Endodermal cell (in vitro differentiated cells): ENCODE results near the gene GAN. TPM values are rescaled to one million over a fixed set of nuclear protein-coding genes. Genes with fewer than 3 reads are reported as not detected.

Experiments used
- DNase-seq: peaks from one replicate; pipeline ENCODE4 v3.0.0-alpha.2; 2017
- H3K27ac ChIP-seq: 2 replicates; pipeline ENCODE4 v1.5.1; 2013; ENCODE audit warnings: mild to moderate bottlenecking, low read depth, low read length, moderate library complexity
- H3K27me3 ChIP-seq: 2 replicates; pipeline ENCODE4 v1.6.1; 2013; ENCODE audit warnings: mild to moderate bottlenecking, low read length, moderate library complexity; ENCODE audit not compliant: insufficient read depth, control insufficient read depth, poor library complexity, severe bottlenecking
- H3K36me3 ChIP-seq: 2 replicates; pipeline ENCODE4 v1.7.0; 2013; ENCODE audit warnings: mild to moderate bottlenecking, low read length, moderate library complexity; ENCODE audit not compliant: control insufficient read depth, insufficient read depth
- H3K4me1 ChIP-seq: one replicate; pipeline ENCODE4 v1.7.0; 2013; ENCODE audit warnings: low read length; ENCODE audit not compliant: control insufficient read depth, insufficient read depth
- H3K4me3 ChIP-seq: 2 replicates; pipeline ENCODE4 v1.5.1; 2013; ENCODE audit warnings: mild to moderate bottlenecking, low read length, moderate library complexity
- H3K9ac ChIP-seq: 2 replicates; pipeline ENCODE4 v1.6.1; 2013; ENCODE audit warnings: mild to moderate bottlenecking, low read length, moderate library complexity; ENCODE audit not compliant: poor library complexity, severe bottlenecking; ENCODE audit errors: extremely low read depth
- H3K9me3 ChIP-seq: 2 replicates; pipeline ENCODE4 v1.6.1; 2013; ENCODE audit warnings: mild to moderate bottlenecking, low read length, moderate library complexity; ENCODE audit not compliant: control insufficient read depth
- H3K27ac Mint-ChIP-seq: 2 replicates; pipeline ENCODE4 v1.8.0; 2020; ENCODE audit warnings: mixed read lengths
- H3K27me3 Mint-ChIP-seq: 2 replicates; pipeline ENCODE4 v1.8.0; 2021; ENCODE audit warnings: mild to moderate bottlenecking, mixed read lengths; ENCODE audit not compliant: insufficient read depth
- H3K36me3 Mint-ChIP-seq: 2 replicates; pipeline ENCODE4 v1.8.0; 2020; ENCODE audit warnings: low read depth, mixed read lengths
- H3K4me1 Mint-ChIP-seq: 2 replicates; pipeline ENCODE4 v1.8.0; 2020; ENCODE audit warnings: mixed read lengths
- H3K4me3 Mint-ChIP-seq: 2 replicates; pipeline ENCODE4 v1.8.0; 2020; ENCODE audit warnings: mild to moderate bottlenecking, moderate library complexity, mixed read lengths
- H3K9me3 Mint-ChIP-seq: 2 replicates; pipeline ENCODE4 v1.8.0; 2020; ENCODE audit warnings: mild to moderate bottlenecking, mixed read lengths
- WGBS, 2 experiments: methylation state at CpG; one replicate each; pipeline versions ENCODE4 v1.1.5 to v1.1.7; 2013; ENCODE audit warnings: missing lambda C conversion rate in 2 of 2, mixed read lengths in 1 of 2; ENCODE audit not compliant: insufficient coverage in 1 of 2, insufficient read length in 1 of 2; 5-methylcytosine and 5-hydroxymethylcytosine counted together
- long read RNA-seq, 4 experiments: library from polyadenylated mRNA in 2 of 4; library from RNA in 1 of 4; library from capped mRNA in 1 of 4; stranded (forward) in 3 of 4; unstranded in 1 of 4; transcript quantifications; one replicate each; pipeline ENCODE4 v2.0.0, GENCODE V29; 2020 to 2021; ENCODE audit warnings: inconsistent platforms in 1 of 4
- polyA plus RNA-seq, 2 experiments: library from polyadenylated mRNA; stranded (reverse); fragments of 50-300 nt; gene quantifications; one replicate each; pipeline ENCODE4 v1.2.3, GENCODE V29; 2013
- total RNA-seq, 2 donors: library from RNA; stranded (reverse); fragmentation: NEBNext Ultra II Directional in 1 of 2; extraction: Animal tissue kit (Norgen Biotek cat#: 25700) in 1 of 2; gene quantifications; 2 replicates in 1 of 2; 3 replicates in 1 of 2; pipeline ENCODE4 v1.2.1, GENCODE V29; 2021
- TF ChIP-seq, protein P1 (sequence below): fragments of 200-600 bp; sonication (generic); conservative IDR thresholded peaks from 2 replicates; pipeline ENCODE4 v1.5.0; 2021; ENCODE audit warnings: antibody characterized with exemption, mild to moderate bottlenecking

Gene GAN, protein sequence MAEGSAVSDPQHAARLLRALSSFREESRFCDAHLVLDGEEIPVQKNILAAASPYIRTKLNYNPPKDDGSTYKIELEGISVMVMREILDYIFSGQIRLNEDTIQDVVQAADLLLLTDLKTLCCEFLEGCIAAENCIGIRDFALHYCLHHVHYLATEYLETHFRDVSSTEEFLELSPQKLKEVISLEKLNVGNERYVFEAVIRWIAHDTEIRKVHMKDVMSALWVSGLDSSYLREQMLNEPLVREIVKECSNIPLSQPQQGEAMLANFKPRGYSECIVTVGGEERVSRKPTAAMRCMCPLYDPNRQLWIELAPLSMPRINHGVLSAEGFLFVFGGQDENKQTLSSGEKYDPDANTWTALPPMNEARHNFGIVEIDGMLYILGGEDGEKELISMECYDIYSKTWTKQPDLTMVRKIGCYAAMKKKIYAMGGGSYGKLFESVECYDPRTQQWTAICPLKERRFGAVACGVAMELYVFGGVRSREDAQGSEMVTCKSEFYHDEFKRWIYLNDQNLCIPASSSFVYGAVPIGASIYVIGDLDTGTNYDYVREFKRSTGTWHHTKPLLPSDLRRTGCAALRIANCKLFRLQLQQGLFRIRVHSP
- total RNA-seq = 10 to 100 TPM; 23.4 to 28.9 TPM
- 4.4 TPM for polyA plus RNA-seq (2013, experiment 1 of 2)
- 4.5 TPM for polyA plus RNA-seq (2013, experiment 2 of 2)
- long read RNA-seq, experiment 1, partial matches to known transcripts = 0 of 3 reads
- long read RNA-seq, experiment 1, other reads (novel, unspliced or antisense) = 3 of 3 reads
- long read RNA-seq, experiment 2, full-length matches to known transcripts = 8 of 30 reads
- long read RNA-seq, experiment 2, partial matches to known transcripts = 0 of 30 reads
- long read RNA-seq, experiment 2, other reads (novel, unspliced or antisense) = 22 of 30 reads
- long read RNA-seq, experiment 3, full-length matches to known transcripts = 5 of 14 reads
- long read RNA-seq, experiment 3, partial matches to known transcripts = 2 of 14 reads
- long read RNA-seq, experiment 3, other reads (novel, unspliced or antisense) = 7 of 14 reads
- long read RNA-seq, experiment 4, partial matches to known transcripts = 1 of 3 reads
- long read RNA-seq, experiment 4, other reads (novel, unspliced or antisense) = 2 of 3 reads

DNA sequence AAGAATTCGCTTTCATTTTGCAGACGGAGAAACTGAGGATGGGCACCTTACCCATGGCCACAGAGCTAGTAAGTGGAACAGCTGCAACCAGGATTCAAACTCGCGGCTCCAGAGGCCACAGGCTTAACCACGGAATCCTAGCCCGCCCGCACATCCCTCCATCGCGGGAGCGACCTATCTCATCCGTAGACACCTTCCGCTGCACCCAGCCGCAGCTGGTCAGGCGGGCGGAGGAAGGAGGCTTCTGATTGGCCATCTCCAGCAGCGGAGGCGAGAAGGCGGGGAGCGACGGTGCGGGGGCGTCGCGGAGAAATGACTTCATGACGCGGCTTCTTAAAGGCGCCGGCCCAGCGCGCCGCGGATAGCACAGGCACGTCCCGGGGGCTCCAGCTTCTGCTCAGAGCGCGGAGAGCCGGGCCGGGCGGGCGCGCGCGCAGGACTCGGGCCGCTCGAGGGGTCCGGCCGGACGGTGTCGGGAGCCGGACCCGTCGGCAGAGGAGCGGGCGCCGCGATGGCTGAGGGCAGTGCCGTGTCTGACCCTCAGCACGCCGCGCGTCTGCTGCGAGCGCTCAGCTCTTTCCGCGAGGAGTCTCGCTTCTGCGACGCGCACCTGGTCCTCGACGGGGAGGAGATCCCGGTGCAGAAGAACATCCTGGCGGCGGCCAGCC is at the start of gene GAN:
Gene GAN, plus strand, starts transcription at position 360 of the 668 bp plus-strand sequence. Its CDS starts 152 bp downstream, at position 512.
- TF ChIP-seq, protein P1, sequence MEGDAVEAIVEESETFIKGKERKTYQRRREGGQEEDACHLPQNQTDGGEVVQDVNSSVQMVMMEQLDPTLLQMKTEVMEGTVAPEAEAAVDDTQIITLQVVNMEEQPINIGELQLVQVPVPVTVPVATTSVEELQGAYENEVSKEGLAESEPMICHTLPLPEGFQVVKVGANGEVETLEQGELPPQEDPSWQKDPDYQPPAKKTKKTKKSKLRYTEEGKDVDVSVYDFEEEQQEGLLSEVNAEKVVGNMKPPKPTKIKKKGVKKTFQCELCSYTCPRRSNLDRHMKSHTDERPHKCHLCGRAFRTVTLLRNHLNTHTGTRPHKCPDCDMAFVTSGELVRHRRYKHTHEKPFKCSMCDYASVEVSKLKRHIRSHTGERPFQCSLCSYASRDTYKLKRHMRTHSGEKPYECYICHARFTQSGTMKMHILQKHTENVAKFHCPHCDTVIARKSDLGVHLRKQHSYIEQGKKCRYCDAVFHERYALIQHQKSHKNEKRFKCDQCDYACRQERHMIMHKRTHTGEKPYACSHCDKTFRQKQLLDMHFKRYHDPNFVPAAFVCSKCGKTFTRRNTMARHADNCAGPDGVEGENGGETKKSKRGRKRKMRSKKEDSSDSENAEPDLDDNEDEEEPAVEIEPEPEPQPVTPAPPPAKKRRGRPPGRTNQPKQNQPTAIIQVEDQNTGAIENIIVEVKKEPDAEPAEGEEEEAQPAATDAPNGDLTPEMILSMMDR = no peak

DNA sequence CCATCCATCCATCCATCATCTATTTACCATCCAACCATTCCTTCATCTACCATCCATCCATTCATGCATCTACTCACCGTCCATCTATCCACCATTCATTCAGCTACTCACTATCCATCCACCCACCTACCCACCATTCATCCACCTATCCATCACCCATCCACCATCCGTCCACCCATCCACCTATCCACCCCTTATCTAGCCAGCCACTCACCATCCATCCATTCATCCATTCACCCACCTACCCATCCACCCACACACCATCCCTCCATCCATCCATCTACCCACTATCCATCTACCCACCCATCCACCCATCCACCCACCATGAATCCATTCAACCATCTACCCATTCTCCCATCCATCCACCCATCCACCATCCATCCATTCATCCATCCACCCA is 49.7 kb upstream of the GAN start:
- no peaks in the 10 kb centered on the region for H3K4me1 Mint-ChIP-seq
- H3K27ac ChIP-seq = no peak overlapping the region
- H3K9me3 ChIP-seq = no peaks in the 10 kb centered on the region
- no peaks in the 10 kb centered on the region for H3K27me3 ChIP-seq
- H3K36me3 Mint-ChIP-seq = no peaks in the 10 kb centered on the region
- no peaks in the 10 kb centered on the region for H3K36me3 ChIP-seq
- H3K27ac Mint-ChIP-seq = no peak overlapping the region
- WGBS, 2 experiments = 89 to 92% methylated on average over 2 of the region's 2 CpGs
- TF ChIP-seq, protein P1 = no peak
- no peaks in the 10 kb centered on the region for H3K4me1 ChIP-seq
- no peak overlapping the region for H3K4me3 ChIP-seq
- H3K27me3 Mint-ChIP-seq = peaks cover 2% of the 10 kb centered on the region
- no peak for DNase-seq
- no peak overlapping the region for H3K4me3 Mint-ChIP-seq
- no peak overlapping the region for H3K9ac ChIP-seq
- H3K9me3 Mint-ChIP-seq = peaks cover 5% of the 10 kb centered on the region

More for the DNA sequence above, at the start of gene GAN:
- Mint-ChIP-seq H3K27ac (peak within 1 kb of the TSS; percentile 93), H3K4me3 (peak within 1 kb of the TSS; percentile 83), H3K4me1 (peaks cover 32% of the 10 kb centered on the region), H3K27me3 (no peaks in the 10 kb centered on the region), H3K36me3 (peaks cover 3% of the 10 kb centered on the region), H3K9me3 (no peaks in the 10 kb centered on the region)
- Histone ChIP-seq H3K36me3 (no peaks in the 10 kb centered on the region), H3K27me3 (no peaks in the 10 kb centered on the region), H3K9ac (peak within 1 kb of the TSS; percentile 83), H3K4me3 (peak within 1 kb of the TSS; percentile 90), H3K9me3 (no peaks in the 10 kb centered on the region), H3K27ac (no peak within 1 kb of the TSS), H3K4me1 (peaks cover 3% of the 10 kb centered on the region)
- WGBS, 2 experiments = 0 to 1% methylated on average over 30 to 75 of the region's 75 CpGs
- DNase-seq = peak; percentile 98
